SU-DHL-6 (cell line): ENCODE results near the gene ZNF654.

Source experiments
- H2AFZ ChIP-seq: fragments of 200-600 bp; sonication (generic); 2 replicates; pipeline ENCODE4 v1.6.1; 2014; ENCODE audit warnings: low read depth, mild to moderate bottlenecking, moderate library complexity, mixed read lengths, antibody characterized with exemption, low read length; ENCODE audit not compliant: severe bottlenecking
- H3F3A ChIP-seq: fragments of 200-600 bp; shearing (Covaris generic); 2 replicates; pipeline ENCODE4 v1.6.0; 2016; ENCODE audit warnings: antibody characterized with exemption, mild to moderate bottlenecking; ENCODE audit not compliant: insufficient read depth
- H3K27ac ChIP-seq: fragments of 200-600 bp; sonication (generic); 2 replicates; pipeline ENCODE4 v1.5.1; 2016; ENCODE audit warnings: low read depth, mild to moderate bottlenecking, low read length, moderate library complexity, mixed read lengths
- H3K27me3 ChIP-seq: fragments of 200-600 bp; sonication (generic), shearing (Covaris generic); 2 replicates; pipeline ENCODE4 v1.6.0; 2014; ENCODE audit warnings: mild to moderate bottlenecking, low read length
- H3K36me3 ChIP-seq: fragments of 200-600 bp; sonication (generic); 2 replicates; pipeline ENCODE4 v1.6.1; 2014; ENCODE audit warnings: mild to moderate bottlenecking, low read length, mixed read lengths
- H3K4me2 ChIP-seq: fragments of 300-600, 200-600 bp; shearing (Covaris generic), sonication (generic); 2 replicates; pipeline ENCODE4 v1.6.0; 2014; ENCODE audit warnings: low read length, low read depth, mild to moderate bottlenecking; ENCODE audit not compliant: poor library complexity, severe bottlenecking
- H3K4me3 ChIP-seq: fragments of 200-600 bp; sonication (generic); 2 replicates; pipeline ENCODE4 v1.5.1; 2014; ENCODE audit warnings: antibody characterized with exemption, low read length, mild to moderate bottlenecking, mixed read lengths; ENCODE audit not compliant: insufficient read depth, poor library complexity, severe bottlenecking
- H3K79me2 ChIP-seq: fragments of 200-600 bp; sonication (generic); 2 replicates; pipeline ENCODE4 v1.6.1; 2014; ENCODE audit warnings: mild to moderate bottlenecking, low read length, moderate library complexity; ENCODE audit not compliant: insufficient read depth
- H3K9ac ChIP-seq: fragments of 200-600 bp; sonication (generic); 2 replicates; pipeline ENCODE4 v1.7.0; 2014; ENCODE audit warnings: mild to moderate bottlenecking, low read length
- H3K9me2 ChIP-seq: fragments of 200-600 bp; sonication (generic); replicated peaks from 2 replicates; pipeline ENCODE4 v1.6.1; 2014; ENCODE audit warnings: low read length; ENCODE audit not compliant: insufficient read depth
- H3K9me3 ChIP-seq: fragments of 200-600 bp; sonication (generic); 2 replicates; pipeline ENCODE4 v1.6.1; 2014; ENCODE audit warnings: low read length, mixed read lengths; ENCODE audit not compliant: insufficient read depth
- H4K20me1 ChIP-seq: fragments of 200-600 bp; sonication (generic); 2 replicates; pipeline ENCODE4 v1.6.1; 2014; ENCODE audit warnings: low read depth, mild to moderate bottlenecking, antibody characterized with exemption, low read length, moderate library complexity, mixed read lengths
- CTCF ChIP-seq: fragments of 200-600 bp; sonication (generic); IDR thresholded peaks from one replicate; pipeline ENCODE4 v1.5.1; 2017; ENCODE audit warnings: antibody characterized with exemption, mild to moderate bottlenecking, low read length, moderate library complexity; ENCODE audit not compliant: insufficient read depth, poor library complexity, severe bottlenecking
- EZH2phosphoT487 ChIP-seq: fragments of 200-600 bp; sonication (generic), shearing (Covaris generic); conservative IDR thresholded peaks from 2 replicates; pipeline ENCODE4 v1.6.1; 2018; ENCODE audit warnings: mild to moderate bottlenecking, antibody characterized with exemption, low read length, moderate library complexity, mixed read lengths

ZNF654 gene

GRCh38 chr3:88148651-88149050, 89.6 kb downstream of the ZNF654 start:
- peaks cover 9% of the 10 kb centered on the region; the same call in 1 of the 2 replicates for H3F3A ChIP-seq
- peak overlapping the region; percentile 88 for H3K27ac ChIP-seq
- H4K20me1 ChIP-seq: peaks cover 5% of the 10 kb centered on the region; the same call in 1 of the 2 replicates
- H2AFZ ChIP-seq: peak overlapping the region; percentile 98
- H3K9me3 ChIP-seq: no peaks in the 10 kb centered on the region
- H3K4me3 ChIP-seq: peak overlapping the region; percentile 100
- H3K27me3 ChIP-seq: no peaks in the 10 kb centered on the region
- H3K4me2 ChIP-seq: peak overlapping the region; percentile 100
- peaks cover 7% of the 10 kb centered on the region for H3K36me3 ChIP-seq
- TF ChIP-seq CTCF: no peak
- TF ChIP-seq EZH2phosphoT487: no peak
- H3K9ac ChIP-seq: peak overlapping the region; percentile 92
- no peaks in the 10 kb centered on the region for H3K9me2 ChIP-seq
- peaks cover 57% of the 10 kb centered on the region for H3K79me2 ChIP-seq

GRCh38 chr3:88149101-88149508, 90.0 kb downstream of the ZNF654 start:
- Histone ChIP-seq H4K20me1 (peaks cover 5% of the 10 kb centered on the region; the same call in 1 of the 2 replicates), H3K27ac (peak overlapping the region; percentile 88), H3K4me3 (peak overlapping the region; percentile 100), H3K9me2 (no peaks in the 10 kb centered on the region), H3F3A (0 out of 2 replicates have a peak, but pooled peaks cover 6% of the 10 kb centered on the region), H3K27me3 (no peaks in the 10 kb centered on the region), H3K9ac (peak overlapping the region; percentile 92), H2AFZ (peak overlapping the region; percentile 98), H3K79me2 (peaks cover 60% of the 10 kb centered on the region), H3K36me3 (peaks cover 7% of the 10 kb centered on the region), H3K9me3 (no peaks in the 10 kb centered on the region), H3K4me2 (peak overlapping the region; percentile 100)
- TF ChIP-seq CTCF (no peak), EZH2phosphoT487 (no peak)

- peaks cover 5% of the 10 kb centered on the region; the same call in 1 of the 2 replicates for H4K20me1 ChIP-seq
- peak within 1 kb of the TSS; percentile 88 for H3K27ac ChIP-seq
- H3K9me2 ChIP-seq: no peaks in the 10 kb centered on the region
- TF ChIP-seq CTCF (no peak), EZH2phosphoT487 (no peak)
- peak within 1 kb of the TSS; percentile 100 for H3K4me2 ChIP-seq
- peaks cover 67% of the 10 kb centered on the region for H3K79me2 ChIP-seq
- H3K27me3 ChIP-seq: no peaks in the 10 kb centered on the region
- H3K9ac ChIP-seq: peak within 1 kb of the TSS; percentile 92
- 0 out of 2 replicates have a peak, but pooled peaks cover 3% of the 10 kb centered on the region for H3F3A ChIP-seq
- peak within 1 kb of the TSS; percentile 98 for H2AFZ ChIP-seq
- H3K9me3 ChIP-seq: no peaks in the 10 kb centered on the region
- peaks cover 12% of the 10 kb centered on the region for H3K36me3 ChIP-seq
- peak within 1 kb of the TSS; percentile 100 for H3K4me3 ChIP-seq
Measured at GRCh38 chr3:88149509-88150362, 90.7 kb downstream of the ZNF654 start, which contains the start of gene C3orf38. TSS of gene C3orf38 (plus strand) at chr3:88149959. CDS start at chr3:88150053, 94 bp downstream.
